Uterus (tissue), 4 donors: ENCODE measurements around the gene MEIS2. TPM values are rescaled to one million over a fixed set of nuclear protein-coding genes. Genes with fewer than 3 reads are reported as not detected.

Experiments used
- DNase-seq, 2 donors: peaks; one replicate each; pipeline ENCODE4 v3.0.0-alpha.2; 2019 to 2020
- H3K27ac ChIP-seq, 2 donors: fragments of 200-600 bp; sonication (generic); 1 replicate in 1 of 2; 2 replicates in 1 of 2; pipeline ENCODE4 v1.5.1; 2016 to 2018
- H3K27me3 ChIP-seq, 2 donors: fragments of 200-600 bp; sonication (generic); one replicate each; pipeline ENCODE4 v1.5.1; 2018 to 2019; ENCODE audit warnings: control low read depth in 1 of 2
- H3K36me3 ChIP-seq, 2 donors: fragments of 200-600 bp; sonication (generic); one replicate each; pipeline ENCODE4 v1.5.1; 2019; ENCODE audit warnings: control low read depth in 1 of 2
- H3K4me1 ChIP-seq, 2 donors: fragments of 200-600 bp; sonication (generic); one replicate each; pipeline ENCODE4 v1.5.1; 2018 to 2019; ENCODE audit warnings: control low read depth in 1 of 2
- H3K4me3 ChIP-seq, 2 donors: fragments of 200-600 bp; sonication (generic); 1 replicate in 1 of 2; 2 replicates in 1 of 2; pipeline ENCODE4 v1.5.1; 2018 to 2019; ENCODE audit warnings: mild to moderate bottlenecking in 1 of 2
- H3K9me3 ChIP-seq, 2 donors: fragments of 200-600 bp; sonication (generic); one replicate each; pipeline ENCODE4 v1.5.1; 2019; ENCODE audit warnings: control low read depth in 1 of 2
- CTCF ChIP-seq, 4 experiments: fragments of 200-600 bp in 2 of 4; fragments of 450-650 bp in 2 of 4; sonication (generic) in 2 of 4; IDR thresholded peaks; one replicate each; pipeline ENCODE4 v1.5.1; 2016 to 2019; ENCODE audit warnings: antibody characterized with exemption in 4 of 4, mild to moderate bottlenecking in 2 of 4, moderate library complexity in 1 of 4
- POLR2A ChIP-seq, 2 donors: fragments of 450-650 bp; IDR thresholded peaks; one replicate each; pipeline ENCODE4 v1.6.1; 2016; ENCODE audit warnings: antibody characterized with exemption in 2 of 2, mild to moderate bottlenecking in 1 of 2, moderate library complexity in 1 of 2
- intact Hi-C: fragments of 100-400 bp; cut with DNase I; formaldehyde crosslinking; loops from one replicate; pipeline ENCODE4 v1.15.1; 2023; ENCODE audit warnings: low total_unique reads
- total RNA-seq, 4 donors: library from RNA; depleted of rRNA in 3 of 4; stranded (reverse); fragments of >200 nt in 3 of 4; gene quantifications; one replicate each; pipeline versions ENCODE4 v1.1.0 to v1.2.4, GENCODE V29; 2014 to 2023
- donor health status: DM: yes; HTN: yes; CAD: no.

Gene MEIS2
- total RNA-seq, 4 donors from 2014 or later = 84.0 to 184 (median 112) TPM

- intact Hi-C loops = no loop called here
- no peaks in the 10 kb centered on the region for H3K9me3 ChIP-seq
- H3K36me3 ChIP-seq = no peaks in the 10 kb centered on the region
- no peak overlapping the region for H3K27ac ChIP-seq
- H3K4me3 ChIP-seq = no peak overlapping the region
- no peak for DNase-seq
- TF ChIP-seq CTCF (IDR thresholded peaks at IDR 0.05) (peak in 2 of 4 experiments; percentile 3 to 23), POLR2A (IDR thresholded peaks at IDR 0.05) (no peak)
- H3K27me3 ChIP-seq = no peaks in the 10 kb centered on the region
- no peaks in the 10 kb centered on the region for H3K4me1 ChIP-seq
Measured at GRCh38 chr15:37135225-37135624, 34.9 kb upstream of the MEIS2 start.

- Histone ChIP-seq H3K27ac (peak overlapping the region in 1 of 2 donors; percentile 33), H3K4me1 (no peaks in the 10 kb centered on the region), H3K36me3 (no peaks in the 10 kb centered on the region), H3K4me3 (no peak overlapping the region), H3K27me3 (no peaks in the 10 kb centered on the region), H3K9me3 (no peaks in the 10 kb centered on the region)
- peak in 1 of 2 donors; percentile 31 for DNase-seq
- TF ChIP-seq POLR2A (IDR thresholded peaks at IDR 0.05) (no peak), CTCF (IDR thresholded peaks at IDR 0.05) (peak; percentile 56 to 79 (median 66))
- intact Hi-C loops = no loop called here
Measured at GRCh38 chr15:37134699-37135131, 34.4 kb upstream of the MEIS2 start.

- peak overlapping the region; percentile 33 to 58 for H3K27ac ChIP-seq
Measured at GRCh38 chr15:37134244-37134643, 33.9 kb upstream of the MEIS2 start.

GRCh38 chr15:37133602-37134001, 33.3 kb upstream of the MEIS2 start:
- intact Hi-C loops = no loop called here
- no peak for DNase-seq
- peak overlapping the region; percentile 33 to 58 for H3K27ac ChIP-seq

More at GRCh38 chr15:37134244-37134643, 33.9 kb upstream of the MEIS2 start:
- intact Hi-C loops = no loop called here
- H3K36me3 ChIP-seq = no peaks in the 10 kb centered on the region
- no peak overlapping the region for H3K4me3 ChIP-seq
- no peaks in the 10 kb centered on the region for H3K9me3 ChIP-seq
- H3K27me3 ChIP-seq = no peaks in the 10 kb centered on the region
- no peaks in the 10 kb centered on the region for H3K4me1 ChIP-seq
- DNase-seq = no peak
- TF ChIP-seq CTCF (IDR thresholded peaks at IDR 0.05) (no peak), POLR2A (IDR thresholded peaks at IDR 0.05) (no peak)

More at GRCh38 chr15:37133602-37134001, 33.3 kb upstream of the MEIS2 start:
- no peaks in the 10 kb centered on the region for H3K27me3 ChIP-seq
- H3K36me3 ChIP-seq = no peaks in the 10 kb centered on the region
- no peaks in the 10 kb centered on the region for H3K9me3 ChIP-seq
- no peak overlapping the region for H3K4me3 ChIP-seq
- no peaks in the 10 kb centered on the region for H3K4me1 ChIP-seq
- TF ChIP-seq POLR2A (IDR thresholded peaks at IDR 0.05) = no peak
- peak; percentile 40 to 64 (median 52) for TF ChIP-seq CTCF (IDR thresholded peaks at IDR 0.05)
